Panc1 (cell line): ENCODE results near the gene TTC13. TPM values are rescaled to one million over a fixed set of nuclear protein-coding genes. Genes with fewer than 3 reads are reported as not detected.

Experiments used
- ATAC-seq: fragments of 200-7000 bp; cut with Tn5 transposase; 2 replicates; pipeline ENCODE4 v1.9.1; 2020; ENCODE audit warnings: mild to moderate bottlenecking, moderate library complexity
- BruUV-seq: library from RNA; stranded (reverse); fragments of 400-500 nt; replicated peaks from 2 replicates; lab custom pipeline; 2021; lab: Mats Ljungman, UMichigan
- CTCF ChIA-PET: fragments of 300-600 bp; sonication (Branson Sonifier 250); formaldehyde crosslinking; loops from one replicate; lab custom pipeline; 2022; ENCODE audit warnings: antibody characterized with exemption; lab: Charles Lee
- POLR2A ChIA-PET: fragments of 300-600 bp; sonication (Branson Sonifier 250); formaldehyde crosslinking; loops from one replicate; lab custom pipeline; 2022; ENCODE audit warnings: antibody characterized with exemption; lab: Charles Lee
- DNase-seq: peaks from one replicate; pipeline ENCODE4 v3.0.0-alpha.2; 2010; ENCODE audit warnings: low read depth, low spot score
- H3K27ac ChIP-seq: 2 replicates; pipeline ENCODE4 v1.5.1; 2011; ENCODE audit warnings: mild to moderate bottlenecking, low read length, inconsistent platforms
- H3K27me3 ChIP-seq: fragments of 200-500 bp; sonication (Bioruptor generic); 2 replicates; pipeline ENCODE4 v1.6.0; 2014; ENCODE audit warnings: low read length, inconsistent platforms; ENCODE audit not compliant: control insufficient read depth, insufficient read depth
- H3K36me3 ChIP-seq: fragments of 200-500 bp; sonication (Bioruptor generic); 2 replicates; pipeline ENCODE4 v1.5.1; 2014; ENCODE audit warnings: inconsistent platforms, mild to moderate bottlenecking, low read length, moderate library complexity; ENCODE audit not compliant: control insufficient read depth, insufficient read depth
- H3K4me1 ChIP-seq: 2 replicates; pipeline ENCODE4 v1.5.1; 2011; ENCODE audit warnings: inconsistent platforms, mild to moderate bottlenecking, low read length, moderate library complexity; ENCODE audit not compliant: control insufficient read depth, insufficient read depth
- H3K4me3 ChIP-seq, 2 experiments: 2 replicates each; pipeline ENCODE4 v1.5.1; 2011 to 2012; ENCODE audit warnings: low read depth in 2 of 2, low read length in 2 of 2, mild to moderate bottlenecking in 2 of 2, inconsistent platforms in 1 of 2, moderate library complexity in 1 of 2
- H3K9me3 ChIP-seq: fragments of 200-500 bp; sonication (Bioruptor generic); 2 replicates; pipeline ENCODE4 v1.5.1; 2014; ENCODE audit warnings: low read depth, mild to moderate bottlenecking, inconsistent platforms, low read length, moderate library complexity; ENCODE audit not compliant: control insufficient read depth, insufficient read depth
- CTCF ChIP-seq: fragments of 450-650 bp; IDR thresholded peaks from 2 replicates; pipeline ENCODE4 v1.5.1; 2017; ENCODE audit warnings: mild to moderate bottlenecking
- POLR2AphosphoS5 ChIP-seq: IDR thresholded peaks from 2 replicates; pipeline ENCODE4 v1.6.1; 2012; ENCODE audit warnings: mild to moderate bottlenecking, low read depth, low read length, moderate library complexity
- REST ChIP-seq, 2 experiments: IDR thresholded peaks; 2 replicates each; pipeline ENCODE4 v1.6.1; 2011 to 2012; ENCODE audit warnings: low read depth in 2 of 2, control low read depth in 1 of 2, low read length in 1 of 2, mild to moderate bottlenecking in 1 of 2, moderate library complexity in 1 of 2; ENCODE audit not compliant: insufficient read depth in 1 of 2
- SIN3A ChIP-seq: IDR thresholded peaks from 2 replicates; pipeline ENCODE4 v1.6.1; 2012; ENCODE audit warnings: low read depth, mild to moderate bottlenecking, low read length, moderate library complexity, borderline replicate concordance; ENCODE audit not compliant: insufficient read depth
- TCF7L2 ChIP-seq: IDR thresholded peaks from 2 replicates; pipeline ENCODE4 v1.6.1; 2011; ENCODE audit warnings: mild to moderate bottlenecking, low read depth, low read length, inconsistent platforms
- in situ Hi-C: cut with HindIII; loops from 2 replicates; pipeline ENCODE4 v1.10.0; 2016; ENCODE audit warnings: low sequenced_read_pairs, low pct_unique_long_range_greater_than_20kb
- intact Hi-C: fragments of 100-400 bp; cut with micrococcal nuclease; formaldehyde crosslinking; loops from one replicate; pipeline ENCODE4 v1.10.0; 2022; ENCODE audit not compliant: unreplicated experiment
- total RNA-seq: library from RNA; stranded (reverse); gene quantifications from one replicate; pipeline ENCODE4 v1.2.1, GENCODE V29; 2021; ENCODE audit not compliant: unreplicated experiment

TTC13 gene
- total RNA-seq, 1 experiment from 2014 or later = 19.0 TPM

GRCh38 chr1:230964896-230965295 lies 13.8 kb downstream of the TTC13 start:
- no peak for DNase-seq
- ChIA-PET CTCF (no interaction called here), POLR2A (no interaction called here)
- no peak for ATAC-seq
- Histone ChIP-seq H3K9me3 (no peaks in the 10 kb centered on the region), H3K27me3 (no peaks in the 10 kb centered on the region), H3K4me1 (0 out of 2 replicates have a peak, but pooled peaks cover 4% of the 10 kb centered on the region), H3K36me3 (no peaks in the 10 kb centered on the region), H3K4me3 (no peak overlapping the region), H3K27ac (no peak overlapping the region)
- in situ Hi-C loops (no loop called here), intact Hi-C loops (no loop called here)
- no TSS peak for BruUV-seq
- TF ChIP-seq TCF7L2 = no peak
- no peak for TF ChIP-seq REST (IDR thresholded peaks at IDR 0.05; ENCODE audit: insufficient read depth in 1 of 2, low read depth in 2 of 2, low read length in 1 of 2)

DNA sequence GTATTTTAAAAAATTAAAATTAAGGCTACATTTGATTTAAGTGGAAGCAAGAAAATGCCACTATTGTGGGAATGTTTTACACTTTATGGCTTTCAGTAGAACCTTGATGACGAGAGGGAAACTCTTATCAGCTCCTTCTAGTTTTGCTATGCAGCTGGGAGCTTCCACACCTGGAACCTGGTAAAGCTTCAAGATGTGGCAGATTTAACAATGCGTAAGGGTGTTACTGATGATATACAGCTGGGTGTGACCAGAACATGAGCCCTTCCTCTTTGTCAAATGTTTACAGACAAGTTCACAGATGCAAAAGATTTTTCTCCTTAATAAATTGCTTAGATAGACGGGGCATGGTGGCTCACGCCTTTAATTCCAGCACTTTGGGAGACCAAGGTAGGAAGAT lies 20.3 kb downstream of the TTC13 start:
- Histone ChIP-seq H3K27ac (no peak overlapping the region), H3K4me3 (no peak overlapping the region), H3K9me3 (no peaks in the 10 kb centered on the region), H3K36me3 (no peaks in the 10 kb centered on the region; the same call in none of the 2 replicates), H3K27me3 (no peaks in the 10 kb centered on the region), H3K4me1 (no peaks in the 10 kb centered on the region)
- DNase-seq (no peak), ATAC-seq (no peak)
- intact Hi-C loops (no loop called here), in situ Hi-C loops (no loop called here)
- BruUV-seq = no TSS peak
- ChIA-PET CTCF (no interaction called here), POLR2A (no interaction called here)
- no peak for TF ChIP-seq REST (IDR thresholded peaks at IDR 0.05; ENCODE audit: insufficient read depth in 1 of 2, low read depth in 2 of 2, low read length in 1 of 2)
- no peak for TF ChIP-seq POLR2AphosphoS5
- no peak for TF ChIP-seq TCF7L2
- TF ChIP-seq CTCF = no peak
- no peak for TF ChIP-seq SIN3A
